Measurements from ENCODE around the gene RAPSN.

Gene RAPSN

GRCh38 chr11:47448566-47449427 is at the start of gene RAPSN:
RAPSN (minus strand) TSS chr11:47449136; CDS start chr11:47448964, 172 bp downstream.
- H3K9me3 Mint-ChIP-seq = no peaks in the 10 kb centered on the region
- H3K27me3 Mint-ChIP-seq (ENCODE audit: low read depth) = no peaks in the 10 kb centered on the region
- H3K36me3 Mint-ChIP-seq (ENCODE audit: low read depth) = no peaks in the 10 kb centered on the region
- no peak within 1 kb of the TSS for H3K27ac Mint-ChIP-seq
- H3K4me1 Mint-ChIP-seq (ENCODE audit: low read depth) = no peaks in the 10 kb centered on the region
- H3K4me3 Mint-ChIP-seq = no peak within 1 kb of the TSS

- Mint-ChIP-seq H3K9me3 (no peaks in the 10 kb centered on the region), H3K4me1 (ENCODE audit: low read depth) (peaks cover 24% of the 10 kb centered on the region), H3K4me3 (no peak overlapping the region), H3K27me3 (ENCODE audit: low read depth) (no peaks in the 10 kb centered on the region), H3K36me3 (ENCODE audit: low read depth) (peaks cover 17% of the 10 kb centered on the region), H3K27ac (no peak overlapping the region)
Measured at GRCh38 chr11:47498149-47498548, 49.2 kb upstream of the RAPSN start.

- H3K36me3 Mint-ChIP-seq (ENCODE audit: low read depth) = peaks cover 21% of the 10 kb centered on the region
Measured at GRCh38 chr11:47496808-47497207, 47.9 kb upstream of the RAPSN start.

GRCh38 chr11:47495856-47496217 is 46.9 kb upstream of the RAPSN start:
- Mint-ChIP-seq H3K4me1 (ENCODE audit: low read depth) (peaks cover 24% of the 10 kb centered on the region), H3K27ac (no peak overlapping the region), H3K27me3 (ENCODE audit: low read depth) (no peaks in the 10 kb centered on the region), H3K4me3 (no peak overlapping the region), H3K36me3 (ENCODE audit: low read depth) (peaks cover 21% of the 10 kb centered on the region), H3K9me3 (no peaks in the 10 kb centered on the region)

More at GRCh38 chr11:47496808-47497207, 47.9 kb upstream of the RAPSN start:
- Mint-ChIP-seq H3K9me3 (no peaks in the 10 kb centered on the region), H3K27me3 (ENCODE audit: low read depth) (no peaks in the 10 kb centered on the region), H3K27ac (no peak overlapping the region), H3K4me1 (ENCODE audit: low read depth) (peaks cover 24% of the 10 kb centered on the region), H3K4me3 (no peak overlapping the region)

GRCh38 chr11:47495011-47495855 is 46.3 kb upstream of the RAPSN start:
- H3K4me1 Mint-ChIP-seq (ENCODE audit: low read depth) = peaks cover 19% of the 10 kb centered on the region
- no peak overlapping the region for H3K27ac Mint-ChIP-seq
- H3K9me3 Mint-ChIP-seq = no peaks in the 10 kb centered on the region
- H3K36me3 Mint-ChIP-seq (ENCODE audit: low read depth) = peaks cover 17% of the 10 kb centered on the region
- H3K27me3 Mint-ChIP-seq (ENCODE audit: low read depth) = no peaks in the 10 kb centered on the region
- H3K4me3 Mint-ChIP-seq = no peak overlapping the region

GRCh38 chr11:47489395-47489755 is 40.4 kb upstream of the RAPSN start:
- Mint-ChIP-seq H3K4me1 (ENCODE audit: low read depth) (peaks cover 19% of the 10 kb centered on the region), H3K27me3 (ENCODE audit: low read depth) (no peaks in the 10 kb centered on the region), H3K9me3 (no peaks in the 10 kb centered on the region), H3K27ac (peak overlapping the region; percentile 34), H3K36me3 (ENCODE audit: low read depth) (peaks cover 41% of the 10 kb centered on the region), H3K4me3 (no peak overlapping the region)

GRCh38 chr11:47488674-47489394 is 39.9 kb upstream of the RAPSN start:
- Mint-ChIP-seq H3K27ac (peak overlapping the region; percentile 34), H3K27me3 (ENCODE audit: low read depth) (no peaks in the 10 kb centered on the region), H3K36me3 (ENCODE audit: low read depth) (peaks cover 41% of the 10 kb centered on the region), H3K4me1 (ENCODE audit: low read depth) (peaks cover 16% of the 10 kb centered on the region), H3K4me3 (no peak overlapping the region), H3K9me3 (no peaks in the 10 kb centered on the region)

- Mint-ChIP-seq H3K27ac (no peak overlapping the region), H3K36me3 (ENCODE audit: low read depth) (peaks cover 46% of the 10 kb centered on the region), H3K4me1 (ENCODE audit: low read depth) (peaks cover 14% of the 10 kb centered on the region), H3K27me3 (ENCODE audit: low read depth) (no peaks in the 10 kb centered on the region), H3K4me3 (no peak overlapping the region), H3K9me3 (no peaks in the 10 kb centered on the region)
Measured at GRCh38 chr11:47488111-47488510, 39.2 kb upstream of the RAPSN start.

- Mint-ChIP-seq H3K4me3 (no peak overlapping the region), H3K27me3 (ENCODE audit: low read depth) (no peaks in the 10 kb centered on the region), H3K4me1 (ENCODE audit: low read depth) (peaks cover 12% of the 10 kb centered on the region), H3K27ac (no peak overlapping the region), H3K36me3 (ENCODE audit: low read depth) (peaks cover 45% of the 10 kb centered on the region), H3K9me3 (no peaks in the 10 kb centered on the region)
Measured at GRCh38 chr11:47487421-47487820, 38.5 kb upstream of the RAPSN start.

GRCh38 chr11:47485107-47485506 is 36.2 kb upstream of the RAPSN start:
- no peak overlapping the region for H3K27ac Mint-ChIP-seq
- H3K27me3 Mint-ChIP-seq (ENCODE audit: low read depth) = no peaks in the 10 kb centered on the region
- H3K9me3 Mint-ChIP-seq = no peaks in the 10 kb centered on the region
- peaks cover 49% of the 10 kb centered on the region for H3K36me3 Mint-ChIP-seq (ENCODE audit: low read depth)
- H3K4me3 Mint-ChIP-seq = no peak overlapping the region
- peaks cover 12% of the 10 kb centered on the region for H3K4me1 Mint-ChIP-seq (ENCODE audit: low read depth)

- Mint-ChIP-seq H3K36me3 (ENCODE audit: low read depth) (peaks cover 52% of the 10 kb centered on the region), H3K27me3 (ENCODE audit: low read depth) (no peaks in the 10 kb centered on the region), H3K27ac (no peak overlapping the region), H3K4me3 (no peak overlapping the region), H3K9me3 (no peaks in the 10 kb centered on the region), H3K4me1 (ENCODE audit: low read depth) (peaks cover 6% of the 10 kb centered on the region)
Measured at GRCh38 chr11:47483457-47483856, 34.5 kb upstream of the RAPSN start.

- Mint-ChIP-seq H3K36me3 (ENCODE audit: low read depth) (peaks cover 40% of the 10 kb centered on the region), H3K4me3 (no peak overlapping the region), H3K27ac (no peak overlapping the region), H3K9me3 (no peaks in the 10 kb centered on the region), H3K27me3 (ENCODE audit: low read depth) (no peaks in the 10 kb centered on the region), H3K4me1 (ENCODE audit: low read depth) (peaks cover 8% of the 10 kb centered on the region)
Measured at GRCh38 chr11:47480762-47481161, 31.8 kb upstream of the RAPSN start.

GRCh38 chr11:47478651-47479329 is 29.9 kb upstream of the RAPSN start:
- Mint-ChIP-seq H3K27me3 (ENCODE audit: low read depth) (no peaks in the 10 kb centered on the region), H3K27ac (no peak overlapping the region), H3K4me1 (ENCODE audit: low read depth) (peaks cover 8% of the 10 kb centered on the region), H3K36me3 (ENCODE audit: low read depth) (peaks cover 39% of the 10 kb centered on the region), H3K4me3 (no peak overlapping the region), H3K9me3 (no peaks in the 10 kb centered on the region)

- no peaks in the 10 kb centered on the region for H3K9me3 Mint-ChIP-seq
- H3K36me3 Mint-ChIP-seq (ENCODE audit: low read depth) = peaks cover 40% of the 10 kb centered on the region
- peaks cover 8% of the 10 kb centered on the region for H3K4me1 Mint-ChIP-seq (ENCODE audit: low read depth)
- H3K4me3 Mint-ChIP-seq = no peak overlapping the region
- no peaks in the 10 kb centered on the region for H3K27me3 Mint-ChIP-seq (ENCODE audit: low read depth)
- no peak overlapping the region for H3K27ac Mint-ChIP-seq
Measured at GRCh38 chr11:47477753-47478152, 28.8 kb upstream of the RAPSN start.
